SU-DHL-6 (cell line): Measurements from ENCODE around the gene MDM1.

Source experiments
- H2AFZ ChIP-seq: fragments of 200-600 bp; sonication (generic); 2 replicates; pipeline ENCODE4 v1.6.1; 2014; ENCODE audit warnings: low read depth, mild to moderate bottlenecking, moderate library complexity, mixed read lengths, antibody characterized with exemption, low read length; ENCODE audit not compliant: severe bottlenecking
- H3F3A ChIP-seq: fragments of 200-600 bp; shearing (Covaris generic); 2 replicates; pipeline ENCODE4 v1.6.0; 2016; ENCODE audit warnings: antibody characterized with exemption, mild to moderate bottlenecking; ENCODE audit not compliant: insufficient read depth
- H3K27ac ChIP-seq: fragments of 200-600 bp; sonication (generic); 2 replicates; pipeline ENCODE4 v1.5.1; 2016; ENCODE audit warnings: low read depth, mild to moderate bottlenecking, low read length, moderate library complexity, mixed read lengths
- H3K27me3 ChIP-seq: fragments of 200-600 bp; sonication (generic), shearing (Covaris generic); 2 replicates; pipeline ENCODE4 v1.6.0; 2014; ENCODE audit warnings: mild to moderate bottlenecking, low read length
- H3K36me3 ChIP-seq: fragments of 200-600 bp; sonication (generic); 2 replicates; pipeline ENCODE4 v1.6.1; 2014; ENCODE audit warnings: mild to moderate bottlenecking, low read length, mixed read lengths
- H3K4me2 ChIP-seq: fragments of 300-600, 200-600 bp; shearing (Covaris generic), sonication (generic); 2 replicates; pipeline ENCODE4 v1.6.0; 2014; ENCODE audit warnings: low read length, low read depth, mild to moderate bottlenecking; ENCODE audit not compliant: poor library complexity, severe bottlenecking
- H3K4me3 ChIP-seq: fragments of 200-600 bp; sonication (generic); 2 replicates; pipeline ENCODE4 v1.5.1; 2014; ENCODE audit warnings: antibody characterized with exemption, low read length, mild to moderate bottlenecking, mixed read lengths; ENCODE audit not compliant: insufficient read depth, poor library complexity, severe bottlenecking
- H3K79me2 ChIP-seq: fragments of 200-600 bp; sonication (generic); 2 replicates; pipeline ENCODE4 v1.6.1; 2014; ENCODE audit warnings: mild to moderate bottlenecking, low read length, moderate library complexity; ENCODE audit not compliant: insufficient read depth
- H3K9ac ChIP-seq: fragments of 200-600 bp; sonication (generic); 2 replicates; pipeline ENCODE4 v1.7.0; 2014; ENCODE audit warnings: mild to moderate bottlenecking, low read length
- H3K9me2 ChIP-seq: fragments of 200-600 bp; sonication (generic); replicated peaks from 2 replicates; pipeline ENCODE4 v1.6.1; 2014; ENCODE audit warnings: low read length; ENCODE audit not compliant: insufficient read depth
- H3K9me3 ChIP-seq: fragments of 200-600 bp; sonication (generic); 2 replicates; pipeline ENCODE4 v1.6.1; 2014; ENCODE audit warnings: low read length, mixed read lengths; ENCODE audit not compliant: insufficient read depth
- H4K20me1 ChIP-seq: fragments of 200-600 bp; sonication (generic); 2 replicates; pipeline ENCODE4 v1.6.1; 2014; ENCODE audit warnings: low read depth, mild to moderate bottlenecking, antibody characterized with exemption, low read length, moderate library complexity, mixed read lengths
- EZH2phosphoT487 ChIP-seq: fragments of 200-600 bp; sonication (generic), shearing (Covaris generic); conservative IDR thresholded peaks from 2 replicates; pipeline ENCODE4 v1.6.1; 2018; ENCODE audit warnings: mild to moderate bottlenecking, antibody characterized with exemption, low read length, moderate library complexity, mixed read lengths
- TF ChIP-seq, protein P1 (sequence below): fragments of 200-600 bp; sonication (generic); IDR thresholded peaks from one replicate; pipeline ENCODE4 v1.5.1; 2017; ENCODE audit warnings: antibody characterized with exemption, mild to moderate bottlenecking, low read length, moderate library complexity; ENCODE audit not compliant: insufficient read depth, poor library complexity, severe bottlenecking

Gene MDM1

DNA sequence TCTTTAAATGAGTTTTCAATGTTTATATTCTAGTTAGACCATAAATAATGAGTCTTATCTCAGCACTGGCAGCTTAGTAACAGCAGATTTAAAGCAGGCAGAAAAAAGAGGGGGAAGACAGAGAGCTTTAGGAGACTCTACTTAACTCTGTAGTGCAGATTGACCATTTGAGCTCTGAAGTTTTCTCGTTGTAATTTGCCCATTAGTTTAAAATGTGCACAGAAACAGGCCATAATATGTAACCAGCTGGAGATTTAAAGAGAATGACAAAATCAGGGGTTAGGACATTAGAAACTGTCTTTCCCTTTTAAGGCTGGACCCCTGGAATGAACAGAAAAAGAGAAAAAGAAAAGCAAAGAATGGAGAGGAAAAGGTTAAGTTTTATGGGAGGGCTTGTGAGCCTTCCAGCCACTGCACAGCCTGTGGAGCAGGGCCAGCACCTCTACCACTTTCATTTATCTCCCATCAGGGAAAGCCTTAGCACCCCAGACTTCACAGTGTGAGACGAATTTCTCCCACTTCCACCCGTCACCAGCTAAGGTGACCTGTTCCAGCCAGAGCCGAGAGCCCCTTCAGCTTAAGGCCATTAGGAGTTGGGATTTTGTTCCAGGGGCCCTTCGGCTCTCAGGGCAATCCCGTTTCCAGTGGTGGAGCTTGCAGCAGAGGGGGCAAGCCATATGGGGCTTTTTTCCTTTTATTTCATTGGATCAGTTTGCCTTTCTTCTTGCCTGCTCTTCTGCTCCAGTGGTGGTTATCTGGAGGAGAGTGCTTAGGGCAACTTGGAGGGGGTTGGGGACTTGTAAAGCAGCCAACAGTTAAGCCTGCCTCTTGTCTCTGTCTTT lies 86.8 kb downstream of the MDM1 start:
- TF ChIP-seq EZH2phosphoT487: no peak
- TF ChIP-seq, protein P1, sequence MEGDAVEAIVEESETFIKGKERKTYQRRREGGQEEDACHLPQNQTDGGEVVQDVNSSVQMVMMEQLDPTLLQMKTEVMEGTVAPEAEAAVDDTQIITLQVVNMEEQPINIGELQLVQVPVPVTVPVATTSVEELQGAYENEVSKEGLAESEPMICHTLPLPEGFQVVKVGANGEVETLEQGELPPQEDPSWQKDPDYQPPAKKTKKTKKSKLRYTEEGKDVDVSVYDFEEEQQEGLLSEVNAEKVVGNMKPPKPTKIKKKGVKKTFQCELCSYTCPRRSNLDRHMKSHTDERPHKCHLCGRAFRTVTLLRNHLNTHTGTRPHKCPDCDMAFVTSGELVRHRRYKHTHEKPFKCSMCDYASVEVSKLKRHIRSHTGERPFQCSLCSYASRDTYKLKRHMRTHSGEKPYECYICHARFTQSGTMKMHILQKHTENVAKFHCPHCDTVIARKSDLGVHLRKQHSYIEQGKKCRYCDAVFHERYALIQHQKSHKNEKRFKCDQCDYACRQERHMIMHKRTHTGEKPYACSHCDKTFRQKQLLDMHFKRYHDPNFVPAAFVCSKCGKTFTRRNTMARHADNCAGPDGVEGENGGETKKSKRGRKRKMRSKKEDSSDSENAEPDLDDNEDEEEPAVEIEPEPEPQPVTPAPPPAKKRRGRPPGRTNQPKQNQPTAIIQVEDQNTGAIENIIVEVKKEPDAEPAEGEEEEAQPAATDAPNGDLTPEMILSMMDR: no peak
- Histone ChIP-seq H4K20me1 (no peaks in the 10 kb centered on the region), H3K9me2 (no peaks in the 10 kb centered on the region), H3K9me3 (no peaks in the 10 kb centered on the region), H3K9ac (no peak overlapping the region), H3K4me3 (no peak overlapping the region), H2AFZ (no peak overlapping the region), H3K79me2 (no peaks in the 10 kb centered on the region), H3K4me2 (no peak overlapping the region), H3F3A (no peaks in the 10 kb centered on the region), H3K36me3 (no peaks in the 10 kb centered on the region), H3K27me3 (no peaks in the 10 kb centered on the region), H3K27ac (no peak overlapping the region)
